ENCODE data around the gene THAP4. TPM values are rescaled to one million over a fixed set of nuclear protein-coding genes. Genes with fewer than 3 reads are reported as not detected.

Gene THAP4
- total RNA-seq, 1 experiment from 2014 or later = 71.2 TPM

DNA sequence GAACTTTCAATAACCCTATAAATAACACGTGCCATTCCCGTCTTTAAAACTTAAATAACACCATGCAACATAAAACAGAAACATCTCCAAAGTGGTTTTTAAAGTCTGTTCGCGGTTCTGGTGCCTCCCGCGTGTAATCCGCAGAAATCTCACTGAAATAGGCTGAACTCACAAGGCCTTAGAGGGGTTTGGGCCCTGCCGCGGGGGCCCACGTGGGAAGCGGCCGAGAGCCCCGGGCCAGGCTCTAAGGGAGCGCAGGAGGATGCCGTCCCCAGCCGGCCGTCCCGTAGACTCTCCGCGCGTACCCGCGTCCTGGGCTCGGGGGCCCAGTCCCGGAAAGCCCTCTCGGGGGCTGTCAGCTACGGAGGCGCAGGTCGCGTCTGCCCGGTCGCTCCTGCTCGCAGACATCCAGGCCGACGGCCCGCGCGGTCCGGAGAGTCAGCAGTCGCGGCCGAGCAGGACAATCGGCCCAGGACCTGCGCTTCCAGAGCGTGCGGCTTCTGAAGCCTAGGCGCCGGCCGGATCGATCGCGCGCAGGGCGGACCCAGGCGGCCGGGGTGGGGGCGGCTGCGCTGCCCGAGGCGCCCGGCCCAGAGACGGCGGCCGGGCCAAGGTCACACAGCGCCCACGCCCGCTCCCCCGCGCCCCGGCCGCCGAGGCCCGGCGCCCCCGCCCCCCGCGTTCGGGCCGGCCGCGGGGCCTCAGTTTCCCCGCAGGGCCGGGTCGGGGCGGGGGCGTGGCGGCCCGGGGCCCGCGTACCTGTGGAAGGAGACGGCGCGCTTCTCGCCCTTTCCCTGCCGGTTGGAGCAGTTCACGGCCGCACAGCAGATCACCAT, 558 bp downstream of the THAP4 start:
- no TSS peak for BruUV-seq (replicated peaks)
- ATAC-seq (peak; percentile 57), DNase-seq (ENCODE audit: low read depth, low spot score) (no peak)
- peak overlapping the region; percentile 91 for H3K9ac ChIP-seq (ENCODE audit: low read length)
- no peak overlapping the region for H2AFZ ChIP-seq (ENCODE audit: low read depth, low read length, poor library complexity, severe bottlenecking)
- CTCF ChIA-PET = no interaction called here
- RAD21 ChIA-PET (ENCODE audit: low non-redundant PET in 1 of 2, low total read pairs in 2 of 2, uncharacterized antibody in 2 of 2, unreplicated experiment in 2 of 2) = interaction anchor here in 1 of 2 experiments (0.5 kb wide), 1 partner anchor 13 kb away, joined by 3 read pairs; no protein-coding TSS in a partner anchor
- POLR2A ChIA-PET = no interaction called here
- H4K20me1 ChIP-seq (ENCODE audit: insufficient read depth) = no peaks in the 10 kb centered on the region; the same call in 1 of the 2 replicates
- peaks cover 5 to 7% of the 10 kb centered on the region in 2 experiments; a peak in 2 of 4 replicates for H3K9me3 ChIP-seq (ENCODE audit: control insufficient read depth in 1 of 2, insufficient read depth in 1 of 2, low read depth in 1 of 2, low read length in 2 of 2)
- peak overlapping the region; percentile 88 for H3K27ac ChIP-seq (ENCODE audit: low read depth, low read length)
- H3K4me3 ChIP-seq (replicated peaks in 1 of 2; ENCODE audit: low read depth in 1 of 2, low read length in 2 of 2) = peak overlapping the region; percentile 72 to 80
- H3K4me2 ChIP-seq (ENCODE audit: low read length) = peak overlapping the region; percentile 75
- no peaks in the 10 kb centered on the region for H3K27me3 ChIP-seq (ENCODE audit: insufficient read depth, low read length)
- no peak for TF ChIP-seq FOSL1 (IDR thresholded peaks at IDR 0.05; ENCODE audit: low read depth)
- TF ChIP-seq ZFX (IDR thresholded peaks at IDR 0.05) = peak; percentile 87
- TF ChIP-seq POLR2AphosphoS5 (IDR thresholded peaks at IDR 0.05; ENCODE audit: low read depth, low read length) = no peak
- TF ChIP-seq ATF3 (IDR thresholded peaks at IDR 0.05) = no peak
- TF ChIP-seq EZH2 (IDR thresholded peaks at IDR 0.05) = no peak
- TF ChIP-seq SRF (IDR thresholded peaks at IDR 0.05; ENCODE audit: low read depth) = no peak
- TF ChIP-seq EGR1 (IDR thresholded peaks at IDR 0.05; ENCODE audit: low read depth) = no peak
- TF ChIP-seq, protein P1, sequence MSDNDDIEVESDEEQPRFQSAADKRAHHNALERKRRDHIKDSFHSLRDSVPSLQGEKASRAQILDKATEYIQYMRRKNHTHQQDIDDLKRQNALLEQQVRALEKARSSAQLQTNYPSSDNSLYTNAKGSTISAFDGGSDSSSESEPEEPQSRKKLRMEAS (IDR thresholded peaks at IDR 0.05) = peak; percentile 53; the same call in 1 of the 2 replicates
- TF ChIP-seq CBX3 (IDR thresholded peaks at IDR 0.05; ENCODE audit: low read depth) = no peak
- TF ChIP-seq SIN3A (IDR thresholded peaks at IDR 0.05; ENCODE audit: low read depth) = peak; percentile 7; the same call in 1 of the 2 replicates
- no peak for TF ChIP-seq ELF1 (IDR thresholded peaks at IDR 0.05; ENCODE audit: borderline replicate concordance, low read depth)
- H3K9me2 ChIP-seq (ENCODE audit: insufficient read depth) = no peaks in the 10 kb centered on the region
- intact Hi-C loops (cut with micrococcal nuclease) = loop anchor here (5.0 kb wide), 3 partner anchors 79 to 279 kb away; partner anchors contain the start of genes BOK, FARP2 and STK25
- peaks cover 88% of the 10 kb centered on the region for H3K79me2 ChIP-seq (ENCODE audit: insufficient read depth, low read length)
- H3K36me3 ChIP-seq (ENCODE audit: control insufficient read depth in 1 of 2, insufficient read depth in 2 of 2, low read length in 2 of 2) = peaks cover 9 to 31% of the 10 kb centered on the region in 2 experiments; a peak in 3 of 4 replicates
- peaks cover 7 to 24% of the 10 kb centered on the region in 2 experiments; a peak in 3 of 4 replicates for H3K4me1 ChIP-seq (ENCODE audit: control insufficient read depth in 1 of 2, insufficient read depth in 2 of 2, low read length in 2 of 2)

Data from HCT116 (cell line).